Muscle layer of duodenum (tissue), 2 donors: ENCODE measurements around the gene ZNF600.
"Not testable (repeated sequence)": the region's sequence is repeated elsewhere in the genome, so short reads cannot be mapped to it uniquely, and the experiment has no call there.

Source experiments
- H3K27ac ChIP-seq: one replicate; pipeline ENCODE4 v1.7.0; 2013; ENCODE audit warnings: mild to moderate bottlenecking, low read length
- H3K27me3 ChIP-seq: one replicate; pipeline ENCODE4 v1.7.0; 2013; ENCODE audit warnings: low read depth, mild to moderate bottlenecking, control low read depth, low read length
- H3K36me3 ChIP-seq, 2 donors: one replicate each; pipeline ENCODE4 v1.7.0; 2013; ENCODE audit warnings: low read length in 2 of 2, control low read depth in 1 of 2, mild to moderate bottlenecking in 1 of 2; ENCODE audit not compliant: insufficient read depth in 2 of 2, control insufficient read depth in 1 of 2
- H3K4me1 ChIP-seq, 2 donors: one replicate each; pipeline ENCODE4 v1.7.0; 2013; ENCODE audit warnings: low read length in 2 of 2, mild to moderate bottlenecking in 2 of 2, control low read depth in 1 of 2, moderate library complexity in 1 of 2; ENCODE audit not compliant: insufficient read depth in 2 of 2, control insufficient read depth in 1 of 2
- H3K4me3 ChIP-seq, 2 donors: one replicate each; pipeline ENCODE4 v1.7.0; 2013; ENCODE audit warnings: low read length in 2 of 2, low read depth in 1 of 2, mild to moderate bottlenecking in 1 of 2
- H3K9me3 ChIP-seq, 2 donors: one replicate each; pipeline ENCODE4 v1.7.0; 2013; ENCODE audit warnings: low read length in 2 of 2, control low read depth in 1 of 2, mild to moderate bottlenecking in 1 of 2; ENCODE audit not compliant: control insufficient read depth in 1 of 2
- donor health status: healthy.

The ZNF600 gene

GRCh38 chr19:52789440-52789839 is 2.8 kb upstream of the ZNF600 start:
- Histone ChIP-seq H3K36me3 (no peaks in the 10 kb centered on the region), H3K4me1 (peaks cover 0 to 7% of the 10 kb centered on the region in 2 donors), H3K4me3 (no peak overlapping the region), H3K9me3 (peaks cover 0 to 2% of the 10 kb centered on the region in 2 donors), H3K27me3 (no peaks in the 10 kb centered on the region), H3K27ac (no peak overlapping the region)

GRCh38 chr19:52786078-52786463 is 520 bp downstream of the ZNF600 start:
- peak overlapping the region; percentile 78 to 80 for H3K4me3 ChIP-seq
- no peaks in the 10 kb centered on the region for H3K27me3 ChIP-seq
- H3K4me1 ChIP-seq: peaks cover 0 to 7% of the 10 kb centered on the region in 2 donors
- peaks cover 0 to 4% of the 10 kb centered on the region in 2 donors for H3K36me3 ChIP-seq
- peak overlapping the region; percentile 60 for H3K27ac ChIP-seq
- H3K9me3 ChIP-seq: no peaks in the 10 kb centered on the region

- no peaks in the 10 kb centered on the region for H3K9me3 ChIP-seq
- H3K36me3 ChIP-seq: peaks cover 0 to 4% of the 10 kb centered on the region in 2 donors
- peak overlapping the region; percentile 78 to 80 for H3K4me3 ChIP-seq
- H3K4me1 ChIP-seq: peaks cover 0 to 7% of the 10 kb centered on the region in 2 donors
- no peaks in the 10 kb centered on the region for H3K27me3 ChIP-seq
- H3K27ac ChIP-seq: no peak overlapping the region
These were observed 1.1 kb downstream of the ZNF600 start for GRCh38 chr19:52785506-52785905.

- not testable (repeated sequence) for H3K27me3 ChIP-seq, H3K4me1 ChIP-seq, H3K27ac ChIP-seq, H3K4me3 ChIP-seq, H3K9me3 ChIP-seq
- peaks cover 0 to 17% of the 10 kb centered on the region in 2 donors for H3K36me3 ChIP-seq
These were observed 3.7 kb downstream of the ZNF600 start for GRCh38 chr19:52782864-52783263.

DNA sequence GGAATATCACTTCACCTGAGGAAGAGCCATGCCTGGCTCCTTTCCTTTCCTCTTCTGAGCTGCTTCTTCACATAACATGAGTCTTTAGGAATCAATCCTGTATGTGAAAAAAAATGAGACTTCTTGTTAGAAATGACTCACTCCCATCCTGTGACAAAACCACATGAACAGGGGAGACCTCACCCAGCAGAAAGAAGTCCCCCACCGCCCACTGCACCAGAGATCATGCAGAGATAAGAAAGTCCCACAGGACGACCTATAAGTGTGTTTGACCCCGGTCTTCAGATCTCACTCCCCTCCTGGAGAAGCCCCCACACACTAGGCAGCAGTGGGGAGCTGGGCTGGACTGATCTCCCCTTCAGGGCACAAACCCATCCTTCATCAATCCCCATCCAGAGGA is 7.8 kb downstream of the ZNF600 start:
- H3K27ac ChIP-seq: no peak overlapping the region
- no peaks in the 10 kb centered on the region for H3K4me1 ChIP-seq
- H3K9me3 ChIP-seq: no peaks in the 10 kb centered on the region
- H3K27me3 ChIP-seq: no peaks in the 10 kb centered on the region
- peaks cover 0 to 34% of the 10 kb centered on the region in 2 donors for H3K36me3 ChIP-seq
- H3K4me3 ChIP-seq: no peak overlapping the region

- not testable (repeated sequence) for H3K36me3 ChIP-seq, H3K27ac ChIP-seq, H3K4me1 ChIP-seq, H3K27me3 ChIP-seq, H3K9me3 ChIP-seq, H3K4me3 ChIP-seq
These were observed 30.1 kb downstream of the ZNF600 start for GRCh38 chr19:52756447-52756846.

DNA sequence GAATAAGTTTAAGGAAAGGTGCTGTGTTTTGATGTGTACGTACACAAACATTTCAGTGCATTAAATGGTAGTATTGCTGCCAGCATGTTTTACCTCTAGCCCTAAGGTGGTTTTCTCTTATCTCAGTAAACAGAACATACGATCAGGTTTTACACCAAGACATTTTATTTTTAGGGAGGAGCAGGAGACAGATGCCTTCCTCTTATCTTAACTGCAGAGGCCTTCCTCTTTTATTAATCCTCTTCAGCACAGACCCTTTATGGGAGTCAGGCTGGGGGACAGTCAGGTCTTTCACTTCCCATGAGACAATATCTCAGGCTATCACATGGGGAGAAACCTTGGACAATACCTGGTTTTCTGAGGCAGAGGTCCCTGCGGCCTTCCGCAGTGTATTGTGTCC is 36.8 kb downstream of the ZNF600 start:
- Histone ChIP-seq H3K27ac (no peak overlapping the region), H3K9me3 (no peaks in the 10 kb centered on the region), H3K27me3 (no peaks in the 10 kb centered on the region), H3K4me3 (no peak overlapping the region), H3K36me3 (no peaks in the 10 kb centered on the region), H3K4me1 (no peaks in the 10 kb centered on the region)

GRCh38 chr19:52748336-52748950 is 38.1 kb downstream of the ZNF600 start:
- Histone ChIP-seq H3K36me3 (no peaks in the 10 kb centered on the region), H3K27me3 (no peaks in the 10 kb centered on the region), H3K9me3 (no peaks in the 10 kb centered on the region), H3K4me1 (no peaks in the 10 kb centered on the region), H3K27ac (no peak overlapping the region), H3K4me3 (no peak overlapping the region)

GRCh38 chr19:52745919-52746318 is 40.7 kb downstream of the ZNF600 start:
- not testable (repeated sequence) for H3K27me3 ChIP-seq, H3K36me3 ChIP-seq, H3K4me3 ChIP-seq, H3K4me1 ChIP-seq, H3K9me3 ChIP-seq, H3K27ac ChIP-seq

DNA sequence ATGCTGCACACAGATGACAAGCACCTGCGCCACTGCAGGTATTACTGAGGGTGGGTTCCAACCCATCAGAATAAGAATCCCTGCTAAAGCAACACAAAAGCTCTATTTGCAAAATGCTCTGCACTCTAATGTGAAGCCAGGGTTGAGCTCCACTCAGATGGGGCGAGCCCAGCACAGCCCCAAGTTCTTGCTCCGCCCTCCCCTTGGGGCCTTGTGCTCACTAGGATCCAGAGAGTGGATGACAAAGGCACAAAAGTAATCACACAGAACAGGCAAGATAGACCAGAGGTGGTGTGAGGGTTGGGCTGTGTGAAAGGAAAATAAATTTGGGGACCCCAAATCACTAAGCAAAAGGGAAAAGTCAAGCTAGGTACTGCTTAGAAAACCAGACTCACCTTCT is 43.5 kb downstream of the ZNF600 start:
- H3K4me1 ChIP-seq: no peaks in the 10 kb centered on the region
- no peak overlapping the region for H3K4me3 ChIP-seq
- H3K36me3 ChIP-seq: no peaks in the 10 kb centered on the region
- H3K27me3 ChIP-seq: no peaks in the 10 kb centered on the region
- H3K27ac ChIP-seq: no peak overlapping the region
- no peaks in the 10 kb centered on the region for H3K9me3 ChIP-seq

DNA sequence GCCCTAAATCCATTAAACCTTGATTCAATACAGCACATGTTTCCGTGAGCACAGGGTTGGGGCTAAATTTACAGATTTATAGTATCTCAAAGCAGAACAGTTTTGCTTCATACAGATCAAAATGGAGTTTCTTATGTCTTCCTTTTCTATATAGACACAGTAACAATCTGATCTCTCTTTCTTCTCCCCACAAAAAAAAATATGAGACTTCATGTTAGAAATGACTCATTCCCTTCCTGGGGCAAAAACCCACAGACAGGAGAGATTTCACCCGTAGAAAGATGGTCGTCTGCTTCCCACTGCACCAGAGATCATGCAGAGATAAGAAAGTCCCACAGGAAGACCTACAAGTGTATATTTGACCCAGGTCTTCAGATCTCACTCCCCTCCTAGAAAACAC is 44.1 kb downstream of the ZNF600 start:
- Histone ChIP-seq H3K36me3 (no peaks in the 10 kb centered on the region), H3K4me3 (no peak overlapping the region), H3K27ac (no peak overlapping the region), H3K9me3 (no peaks in the 10 kb centered on the region), H3K4me1 (no peaks in the 10 kb centered on the region), H3K27me3 (no peaks in the 10 kb centered on the region)

DNA sequence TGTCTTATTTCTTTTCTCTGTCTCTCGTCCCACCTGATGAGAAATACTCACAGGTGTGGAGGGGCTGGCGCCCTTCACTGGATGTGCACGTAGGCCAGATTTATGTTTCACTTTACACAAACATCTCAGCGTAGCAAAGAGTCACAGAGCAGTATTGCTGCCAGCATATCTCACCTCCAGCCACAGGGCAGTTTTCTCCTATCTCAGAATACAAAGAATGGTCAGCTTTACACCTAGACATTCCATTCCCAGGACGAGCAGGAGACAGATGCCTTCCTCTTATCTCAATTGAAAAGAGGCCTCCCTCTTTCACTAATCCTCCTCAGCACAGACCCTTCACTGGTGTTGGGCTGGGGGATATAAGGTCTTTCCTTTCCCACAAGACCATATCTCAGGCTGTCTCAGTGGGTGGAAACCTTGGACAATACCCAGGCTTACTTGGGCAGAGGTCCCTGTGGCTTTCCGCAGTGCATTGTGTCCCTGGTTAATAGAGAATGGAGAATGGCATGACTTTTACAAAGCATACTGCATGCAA is 44.6 kb downstream of the ZNF600 start:
- Histone ChIP-seq H3K4me1 (no peaks in the 10 kb centered on the region), H3K36me3 (no peaks in the 10 kb centered on the region), H3K27ac (no peak overlapping the region), H3K4me3 (no peak overlapping the region), H3K9me3 (no peaks in the 10 kb centered on the region), H3K27me3 (no peaks in the 10 kb centered on the region)
